IMR-90 (cell line): ENCODE results near the gene OR2T33. TPM values are rescaled to one million over a fixed set of nuclear protein-coding genes. Genes with fewer than 3 reads are reported as not detected.

Experiments
- ATAC-seq: fragments of 200-7000 bp; cut with Tn5 transposase; 2 replicates; pipeline ENCODE4 v1.9.1; 2020; ENCODE audit warnings: low read depth, mild to moderate bottlenecking, moderate library complexity
- BruUV-seq: library from RNA; stranded (reverse); fragments of 400-500 nt; replicated peaks from 2 replicates; lab custom pipeline; 2021; lab: Mats Ljungman, UMichigan
- CTCF ChIA-PET: fragments of 300-600 bp; formaldehyde crosslinking; extraction: SDS; loops from one replicate; lab custom pipeline; 2021; ENCODE audit warnings: antibody characterized with exemption; lab: Yijun Ruan, JAX
- POLR2A ChIA-PET: fragments of 300-600 bp; sonication (Branson Sonifier 250); formaldehyde crosslinking; loops from one replicate; lab custom pipeline; 2022; ENCODE audit warnings: antibody characterized with exemption; ENCODE audit not compliant: unreplicated experiment; lab: Charles Lee
- DNase-seq: peaks from one replicate; pipeline ENCODE4 v3.0.0; 2013
- H2AFZ ChIP-seq: replicated peaks from 2 replicates; pipeline ENCODE3; 2013; ENCODE audit warnings: low read length, mild to moderate bottlenecking; ENCODE audit not compliant: poor library complexity
- H2AK5ac ChIP-seq: 2 replicates; pipeline ENCODE4 v1.6.1; 2013; ENCODE audit warnings: low read depth, low read length, inconsistent platforms
- H2AK9ac ChIP-seq: replicated peaks from 2 replicates; pipeline ENCODE3; 2013; ENCODE audit warnings: mild to moderate bottlenecking, low read depth, low read length, moderate library complexity; ENCODE audit not compliant: poor library complexity
- H2BK120ac ChIP-seq: 2 replicates; pipeline ENCODE4 v1.6.1; 2013; ENCODE audit warnings: low read depth, low read length, inconsistent platforms
- H2BK15ac ChIP-seq: 3 replicates; pipeline ENCODE4 v1.6.1; 2013; ENCODE audit warnings: low read depth, low read length, inconsistent platforms
- H2BK20ac ChIP-seq: 2 replicates; pipeline ENCODE4 v1.6.1; 2013; ENCODE audit warnings: low read depth, mild to moderate bottlenecking, inconsistent platforms, low read length, moderate library complexity
- H2BK5ac ChIP-seq: 2 replicates; pipeline ENCODE4 v1.6.1; 2013; ENCODE audit warnings: mild to moderate bottlenecking, low read depth, low read length, inconsistent platforms; ENCODE audit not compliant: poor library complexity, severe bottlenecking
- H3K14ac ChIP-seq: replicated peaks from 2 replicates; pipeline ENCODE4 v1.6.1; 2013; ENCODE audit warnings: low read depth, low read length, inconsistent platforms
- H3K18ac ChIP-seq: 2 replicates; pipeline ENCODE4 v1.6.1; 2013; ENCODE audit warnings: low read depth, low read length, control low read depth
- H3K23ac ChIP-seq: 2 replicates; pipeline ENCODE4 v1.6.1; 2013; ENCODE audit warnings: low read depth, low read length, inconsistent platforms
- H3K27ac ChIP-seq: 2 replicates; pipeline ENCODE4 v1.5.1; 2013; ENCODE audit warnings: mild to moderate bottlenecking, control low read depth, low read length; ENCODE audit not compliant: insufficient read depth
- H3K27me3 ChIP-seq: 2 replicates; pipeline ENCODE4 v1.6.1; 2013; ENCODE audit warnings: low read length; ENCODE audit not compliant: control insufficient read depth, insufficient read depth
- H3K36me3 ChIP-seq: 2 replicates; pipeline ENCODE4 v1.6.1; 2013; ENCODE audit warnings: low read length, mixed read lengths; ENCODE audit not compliant: control insufficient read depth, insufficient read depth
- H3K4ac ChIP-seq: 2 replicates; pipeline ENCODE4 v1.6.1; 2013; ENCODE audit warnings: low read depth, low read length, inconsistent platforms
- H3K4me1 ChIP-seq: 2 replicates; pipeline ENCODE4 v1.6.1; 2013; ENCODE audit warnings: low read length, mixed read lengths; ENCODE audit not compliant: control insufficient read depth, insufficient read depth
- H3K4me2 ChIP-seq: 2 replicates; pipeline ENCODE4 v1.6.1; 2013; ENCODE audit warnings: low read depth, mild to moderate bottlenecking, control low read depth, low read length, moderate library complexity
- H3K4me3 ChIP-seq: 2 replicates; pipeline ENCODE4 v1.5.1; 2013; ENCODE audit warnings: low read depth, mild to moderate bottlenecking, control low read depth, low read length, moderate library complexity; ENCODE audit not compliant: insufficient read depth
- H3K56ac ChIP-seq: 2 replicates; pipeline ENCODE4 v1.6.1; 2013; ENCODE audit warnings: low read length, inconsistent platforms; ENCODE audit not compliant: insufficient read depth; ENCODE audit errors: extremely low read depth
- H3K79me1 ChIP-seq, 2 experiments: 2 replicates each; pipeline ENCODE4 v1.6.1; 2013; ENCODE audit warnings: low read length in 2 of 2, inconsistent platforms in 1 of 2, low read depth in 1 of 2
- H3K9ac ChIP-seq: 2 replicates; pipeline ENCODE4 v1.6.1; 2013; ENCODE audit warnings: low read depth, low read length, control low read depth
- H3K9me1 ChIP-seq: 2 replicates; pipeline ENCODE4 v1.6.1; 2013; ENCODE audit warnings: low read length, inconsistent platforms; ENCODE audit not compliant: insufficient read depth
- H3K9me3 ChIP-seq: 2 replicates; pipeline ENCODE4 v1.6.1; 2013; ENCODE audit warnings: low read length; ENCODE audit not compliant: control insufficient read depth, insufficient read depth
- H4K20me1 ChIP-seq: 2 replicates; pipeline ENCODE4 v1.6.1; 2013; ENCODE audit warnings: low read length, inconsistent platforms; ENCODE audit not compliant: insufficient read depth
- H4K5ac ChIP-seq: 2 replicates; pipeline ENCODE4 v1.6.1; 2013; ENCODE audit warnings: mild to moderate bottlenecking, low read depth, low read length, control low read depth
- H4K8ac ChIP-seq, 2 experiments: 2 replicates each; pipeline ENCODE4 v1.6.1; 2013; ENCODE audit warnings: low read depth in 2 of 2, low read length in 2 of 2, control low read depth in 1 of 2, inconsistent platforms in 1 of 2
- H4K91ac ChIP-seq: 2 replicates; pipeline ENCODE4 v1.6.1; 2013; ENCODE audit warnings: low read depth, low read length, inconsistent platforms; ENCODE audit not compliant: insufficient read depth
- BHLHE40 ChIP-seq: fragments of 150-350 bp; IDR thresholded peaks from 2 replicates; pipeline ENCODE4 v1.6.1; 2016; ENCODE audit warnings: mild to moderate bottlenecking, low read depth, low read length
- CEBPB ChIP-seq: IDR thresholded peaks from 2 replicates; pipeline ENCODE4 v1.6.1; 2012; ENCODE audit warnings: low read depth, low read length, improper control_type of control experiment
- FOS ChIP-seq: fragments of 150-350 bp; IDR thresholded peaks from 2 replicates; pipeline ENCODE4 v1.6.1; 2016; ENCODE audit warnings: low read depth, low read length
- MAFK ChIP-seq: IDR thresholded peaks from 2 replicates; pipeline ENCODE4 v1.6.1; 2012; ENCODE audit warnings: low read depth, low read length, improper control_type of control experiment
- MAZ ChIP-seq: IDR thresholded peaks from 2 replicates; pipeline ENCODE4 v1.6.1; 2012; ENCODE audit warnings: low read depth, mild to moderate bottlenecking, low read length, improper control_type of control experiment, moderate library complexity, borderline replicate concordance
- POLR2A ChIP-seq: IDR thresholded peaks from 2 replicates; pipeline ENCODE4 v1.6.1; 2012; ENCODE audit warnings: mild to moderate bottlenecking, low read depth, low read length
- RAD21 ChIP-seq: IDR thresholded peaks from 2 replicates; pipeline ENCODE4 v1.6.1; 2012; ENCODE audit warnings: low read length, improper control_type of control experiment
- RCOR1 ChIP-seq: IDR thresholded peaks from 2 replicates; pipeline ENCODE4 v1.6.1; 2012; ENCODE audit warnings: mild to moderate bottlenecking, low read length, improper control_type of control experiment; ENCODE audit not compliant: insufficient replicate concordance
- RFX5 ChIP-seq: IDR thresholded peaks from 2 replicates; pipeline ENCODE4 v1.8.0; 2012; ENCODE audit warnings: low read depth, mild to moderate bottlenecking, low read length, moderate library complexity
- SMC3 ChIP-seq: fragments of 150-350 bp; IDR thresholded peaks from 2 replicates; pipeline ENCODE4 v1.6.1; 2016; ENCODE audit warnings: low read depth, mild to moderate bottlenecking, antibody characterized with exemption, low read length, moderate library complexity
- WGBS, 2 experiments: methylation state at CpG; one replicate each; pipeline versions ENCODE4 v1.1.5 to v1.1.7; 2013; ENCODE audit warnings: missing lambda C conversion rate in 2 of 2; ENCODE audit not compliant: insufficient read length in 1 of 2; ENCODE audit errors: extremely low coverage in 2 of 2; 5-methylcytosine and 5-hydroxymethylcytosine counted together
- dilution Hi-C: fragments of 300-500 bp; cut with HindIII; formaldehyde crosslinking; loops from one replicate; pipeline ENCODE4 v1.14.3; 2018; ENCODE audit warnings: low sequenced_read_pairs; ENCODE audit not compliant: unreplicated experiment
- in situ Hi-C: fragments of 300-500 bp; cut with MboI; formaldehyde crosslinking; loops from 3 replicates; pipeline ENCODE4 v1.14.3; 2019; ENCODE audit warnings: low sequenced_read_pairs, inconsistent platforms, mixed read lengths
- intact Hi-C: fragments of 100-400 bp; cut with micrococcal nuclease; formaldehyde crosslinking; loops from 2 replicates; pipeline ENCODE4 v1.10.0; 2022
- polyA plus RNA-seq, 3 experiments: library from polyadenylated mRNA; depleted of rRNA; stranded (reverse); fragments of >200 nt; gene quantifications; 2 replicates each; pipeline ENCODE4 v1.2.3, GENCODE V29; 2012; ENCODE audit warnings: low replicate concordance in 1 of 3
- total RNA-seq: library from RNA; depleted of rRNA; stranded (reverse); fragments of >200 nt; gene quantifications from 2 replicates; pipeline ENCODE4 v1.2.3, GENCODE V29; 2012
- TF ChIP-seq, protein P1 (sequence below): fragments of 150-350 bp; IDR thresholded peaks from 2 replicates; pipeline ENCODE4 v1.6.1; 2016; ENCODE audit warnings: low read depth, mild to moderate bottlenecking, low read length, moderate library complexity, borderline replicate concordance
- TF ChIP-seq, protein P2 (sequence below): conservative IDR thresholded peaks from 2 replicates; pipeline ENCODE4 v1.5.1; 2012; ENCODE audit warnings: mild to moderate bottlenecking, low read depth, low read length, improper control_type of control experiment
- TF ChIP-seq, protein P3 (sequence below): fragments of 150-350 bp; IDR thresholded peaks from 2 replicates; pipeline ENCODE4 v1.6.1; 2017; ENCODE audit warnings: mild to moderate bottlenecking, antibody characterized with exemption, low read length, low read depth

The OR2T33 gene
- total and polyA plus RNA-seq, 2 of the 4 experiments (the other 2 are of a cell fraction): not detected

DNA sequence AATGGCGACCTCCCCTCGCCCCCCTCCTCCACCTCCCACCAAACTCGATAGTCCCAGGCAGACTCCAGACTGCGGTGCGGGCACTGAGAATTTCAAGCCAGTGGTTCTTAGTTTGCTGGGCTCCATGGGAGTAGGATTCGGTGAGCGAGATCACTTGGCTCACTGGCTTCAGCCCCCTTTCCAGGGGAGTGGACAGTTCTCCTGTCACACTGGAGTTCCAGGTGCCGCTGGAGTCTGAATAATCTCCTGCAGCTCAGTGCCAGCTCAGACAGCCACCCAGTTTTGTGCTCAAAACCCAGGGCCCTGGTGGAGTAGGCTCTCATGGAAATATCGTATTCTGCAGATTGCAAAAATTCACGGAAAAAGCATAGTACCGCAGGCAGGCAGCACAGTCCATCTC is 39.0 kb upstream of the OR2T33 start:
- POLR2A ChIA-PET: no interaction called here
- H3K27ac ChIP-seq: no peak overlapping the region
- H4K5ac ChIP-seq: no peak overlapping the region
- in situ Hi-C loops (no loop called here), dilution Hi-C loops (no loop called here), intact Hi-C loops (no loop called here)
- H2AK9ac ChIP-seq: no peak overlapping the region
- H2BK120ac ChIP-seq: no peak overlapping the region
- peaks cover 18% of the 10 kb centered on the region for H3K9me3 ChIP-seq
- no peak overlapping the region for H2BK15ac ChIP-seq
- no peak overlapping the region for H2AK5ac ChIP-seq
- no peak overlapping the region for H2BK5ac ChIP-seq
- H3K56ac ChIP-seq: no peak overlapping the region
- H3K23ac ChIP-seq: no peak overlapping the region
- H3K79me1 ChIP-seq: no peaks in the 10 kb centered on the region
- no peaks in the 10 kb centered on the region for H3K27me3 ChIP-seq
- no TSS peak for BruUV-seq
- no peak for TF ChIP-seq MAFK
- TF ChIP-seq BHLHE40: no peak
- no peak for TF ChIP-seq RFX5
- no peak for TF ChIP-seq POLR2A
- TF ChIP-seq, protein P1, sequence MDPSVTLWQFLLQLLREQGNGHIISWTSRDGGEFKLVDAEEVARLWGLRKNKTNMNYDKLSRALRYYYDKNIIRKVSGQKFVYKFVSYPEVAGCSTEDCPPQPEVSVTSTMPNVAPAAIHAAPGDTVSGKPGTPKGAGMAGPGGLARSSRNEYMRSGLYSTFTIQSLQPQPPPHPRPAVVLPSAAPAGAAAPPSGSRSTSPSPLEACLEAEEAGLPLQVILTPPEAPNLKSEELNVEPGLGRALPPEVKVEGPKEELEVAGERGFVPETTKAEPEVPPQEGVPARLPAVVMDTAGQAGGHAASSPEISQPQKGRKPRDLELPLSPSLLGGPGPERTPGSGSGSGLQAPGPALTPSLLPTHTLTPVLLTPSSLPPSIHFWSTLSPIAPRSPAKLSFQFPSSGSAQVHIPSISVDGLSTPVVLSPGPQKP: no peak
- TF ChIP-seq, protein P2, sequence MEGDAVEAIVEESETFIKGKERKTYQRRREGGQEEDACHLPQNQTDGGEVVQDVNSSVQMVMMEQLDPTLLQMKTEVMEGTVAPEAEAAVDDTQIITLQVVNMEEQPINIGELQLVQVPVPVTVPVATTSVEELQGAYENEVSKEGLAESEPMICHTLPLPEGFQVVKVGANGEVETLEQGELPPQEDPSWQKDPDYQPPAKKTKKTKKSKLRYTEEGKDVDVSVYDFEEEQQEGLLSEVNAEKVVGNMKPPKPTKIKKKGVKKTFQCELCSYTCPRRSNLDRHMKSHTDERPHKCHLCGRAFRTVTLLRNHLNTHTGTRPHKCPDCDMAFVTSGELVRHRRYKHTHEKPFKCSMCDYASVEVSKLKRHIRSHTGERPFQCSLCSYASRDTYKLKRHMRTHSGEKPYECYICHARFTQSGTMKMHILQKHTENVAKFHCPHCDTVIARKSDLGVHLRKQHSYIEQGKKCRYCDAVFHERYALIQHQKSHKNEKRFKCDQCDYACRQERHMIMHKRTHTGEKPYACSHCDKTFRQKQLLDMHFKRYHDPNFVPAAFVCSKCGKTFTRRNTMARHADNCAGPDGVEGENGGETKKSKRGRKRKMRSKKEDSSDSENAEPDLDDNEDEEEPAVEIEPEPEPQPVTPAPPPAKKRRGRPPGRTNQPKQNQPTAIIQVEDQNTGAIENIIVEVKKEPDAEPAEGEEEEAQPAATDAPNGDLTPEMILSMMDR: no peak
- TF ChIP-seq RAD21: no peak
- no peak for TF ChIP-seq MAZ
- no peak for TF ChIP-seq CEBPB
- TF ChIP-seq SMC3: no peak
- no peak for TF ChIP-seq RCOR1
- TF ChIP-seq, protein P3, sequence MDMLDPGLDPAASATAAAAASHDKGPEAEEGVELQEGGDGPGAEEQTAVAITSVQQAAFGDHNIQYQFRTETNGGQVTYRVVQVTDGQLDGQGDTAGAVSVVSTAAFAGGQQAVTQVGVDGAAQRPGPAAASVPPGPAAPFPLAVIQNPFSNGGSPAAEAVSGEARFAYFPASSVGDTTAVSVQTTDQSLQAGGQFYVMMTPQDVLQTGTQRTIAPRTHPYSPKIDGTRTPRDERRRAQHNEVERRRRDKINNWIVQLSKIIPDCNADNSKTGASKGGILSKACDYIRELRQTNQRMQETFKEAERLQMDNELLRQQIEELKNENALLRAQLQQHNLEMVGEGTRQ: no peak
- no peak for TF ChIP-seq FOS
- H4K91ac ChIP-seq: no peak overlapping the region
- no peak overlapping the region for H4K8ac ChIP-seq
- H3K4ac ChIP-seq: no peak overlapping the region
- H3K9ac ChIP-seq: no peak overlapping the region
- H3K4me3 ChIP-seq: no peak overlapping the region
- DNase-seq: no peak
- H3K4me2 ChIP-seq: no peak overlapping the region
- H3K4me1 ChIP-seq: no peaks in the 10 kb centered on the region
- no peaks in the 10 kb centered on the region for H4K20me1 ChIP-seq
- no peaks in the 10 kb centered on the region for H3K36me3 ChIP-seq
- no peak for ATAC-seq
- no CpG with 5 or more reads among the region's 11 CpGs for WGBS, 2 experiments
- no peaks in the 10 kb centered on the region for H3K9me1 ChIP-seq
- no peak overlapping the region for H3K18ac ChIP-seq
- H3K14ac ChIP-seq: no peak overlapping the region
- CTCF ChIA-PET: no interaction called here
- H2AFZ ChIP-seq: no peak overlapping the region
- no peak overlapping the region for H2BK20ac ChIP-seq
